HG03565 (cell line): ENCODE data around the gene CELF5.
"Not testable (repeated sequence)": the region's sequence is repeated elsewhere in the genome, so short reads cannot be mapped to it uniquely, and the experiment has no call there.

Experiments used
- ATAC-seq: cut with Tn5 transposase; IDR thresholded peaks from one replicate; pipeline ENCODE4 v1.9.1; 2021; ENCODE audit warnings: mild to moderate bottlenecking, moderate library complexity; ENCODE audit not compliant: unreplicated experiment

CELF5 gene

GRCh38 chr19:3316132-3316648 lies 91.7 kb downstream of the CELF5 start:
- no peak for ATAC-seq

GRCh38 chr19:3316659-3317207 lies 92.3 kb downstream of the CELF5 start:
- ATAC-seq: no peak

- ATAC-seq: no peak
These were observed 95.3 kb downstream of the CELF5 start for GRCh38 chr19:3319643-3320353.

- ATAC-seq: no peak
These were observed 95.9 kb downstream of the CELF5 start for GRCh38 chr19:3320354-3320670.

- ATAC-seq: no peak
These were observed 96.4 kb downstream of the CELF5 start for GRCh38 chr19:3320853-3321252.

GRCh38 chr19:3321696-3322095 lies 97.2 kb downstream of the CELF5 start:
- ATAC-seq: no peak

- ATAC-seq: no peak
These were observed 97.9 kb downstream of the CELF5 start for GRCh38 chr19:3322199-3322978.

GRCh38 chr19:3323026-3323425 lies 98.6 kb downstream of the CELF5 start:
- no peak for ATAC-seq

GRCh38 chr19:3323658-3324057 lies 99.2 kb downstream of the CELF5 start:
- no peak for ATAC-seq

- ATAC-seq: no peak
These were observed 100.0 kb downstream of the CELF5 start for GRCh38 chr19:3324405-3324856.

- ATAC-seq: no peak
These were observed 101.0 kb downstream of the CELF5 start for GRCh38 chr19:3325451-3325850.

- ATAC-seq: no peak
These were observed 104.3 kb downstream of the CELF5 start for GRCh38 chr19:3328743-3329142.

GRCh38 chr19:3330047-3330446 lies 105.6 kb downstream of the CELF5 start:
- ATAC-seq: no peak

- not testable (repeated sequence) for ATAC-seq
These were observed 107.8 kb downstream of the CELF5 start for GRCh38 chr19:3332232-3332631.

GRCh38 chr19:3333020-3333583 lies 108.6 kb downstream of the CELF5 start:
- ATAC-seq: no peak

- ATAC-seq: no peak
These were observed 109.2 kb downstream of the CELF5 start for GRCh38 chr19:3333662-3334061.

GRCh38 chr19:3334749-3335430 lies 110.4 kb downstream of the CELF5 start:
- not testable (repeated sequence) for ATAC-seq

- ATAC-seq: no peak
These were observed 111.2 kb downstream of the CELF5 start for GRCh38 chr19:3335431-3336350.

GRCh38 chr19:3336351-3336679 lies 111.9 kb downstream of the CELF5 start:
- no peak for ATAC-seq
